Type B pancreatic cell (in vitro differentiated cells): ENCODE data around the gene TAOK2. TPM values are rescaled to one million over a fixed set of nuclear protein-coding genes. Genes with fewer than 3 reads are reported as not detected.

Source experiments
- DNase-seq: peaks from one replicate; pipeline ENCODE4 v3.0.0; 2021; ENCODE audit warnings: mixed read lengths; ENCODE audit not compliant: unreplicated experiment; ENCODE audit errors: extremely low spot score
- H3K27ac Mint-ChIP-seq: 2 replicates; pipeline ENCODE4 v1.8.0; 2021; ENCODE audit warnings: mild to moderate bottlenecking, mixed read lengths
- H3K27me3 Mint-ChIP-seq: 2 replicates; pipeline ENCODE4 v1.8.0; 2021; ENCODE audit warnings: mixed read lengths
- H3K36me3 Mint-ChIP-seq: 2 replicates; pipeline ENCODE4 v1.8.0; 2021; ENCODE audit warnings: mixed read lengths
- H3K4me1 Mint-ChIP-seq: one replicate; pipeline ENCODE4 v1.8.0; 2021; ENCODE audit warnings: mixed read lengths; ENCODE audit not compliant: unreplicated experiment
- H3K4me3 Mint-ChIP-seq: 2 replicates; pipeline ENCODE4 v1.8.0; 2021; ENCODE audit warnings: mild to moderate bottlenecking, mixed read lengths
- H3K9me3 Mint-ChIP-seq: 2 replicates; pipeline ENCODE4 v1.8.0; 2021; ENCODE audit warnings: mixed read lengths
- CTCF ChIP-seq: fragments of 200-600 bp; sonication (generic); conservative IDR thresholded peaks from 2 replicates; pipeline ENCODE4 v1.5.0; 2021; ENCODE audit warnings: antibody characterized with exemption, mild to moderate bottlenecking
- total RNA-seq: library from RNA; stranded (reverse); gene quantifications from 2 replicates; pipeline ENCODE4 v1.2.1, GENCODE V29; 2021; ENCODE audit warnings: low replicate concordance

TAOK2 gene
- total RNA-seq, 1 donor from 2014 or later = 52.4 TPM

GRCh38 chr16:29987371-29988085 lies 13.9 kb downstream of the TAOK2 start:
- no peaks in the 10 kb centered on the region for H3K9me3 Mint-ChIP-seq
- no peak for DNase-seq
- peaks cover 17% of the 10 kb centered on the region for H3K36me3 Mint-ChIP-seq
- no peak overlapping the region for H3K27ac Mint-ChIP-seq
- peaks cover 8% of the 10 kb centered on the region for H3K4me1 Mint-ChIP-seq
- H3K4me3 Mint-ChIP-seq = no peak overlapping the region
- no peaks in the 10 kb centered on the region for H3K27me3 Mint-ChIP-seq
- TF ChIP-seq CTCF = no peak

- no peak overlapping the region for H3K4me3 Mint-ChIP-seq
- no peaks in the 10 kb centered on the region for H3K9me3 Mint-ChIP-seq
- peaks cover 17% of the 10 kb centered on the region for H3K36me3 Mint-ChIP-seq
- H3K27ac Mint-ChIP-seq = no peak overlapping the region
- peaks cover 10% of the 10 kb centered on the region for H3K4me1 Mint-ChIP-seq
- no peak for TF ChIP-seq CTCF
- H3K27me3 Mint-ChIP-seq = no peaks in the 10 kb centered on the region
- no peak for DNase-seq
Observed at GRCh38 chr16:29988346-29989075, 14.8 kb downstream of the TAOK2 start.

GRCh38 chr16:29989111-29989858 lies 15.6 kb downstream of the TAOK2 start:
- Mint-ChIP-seq H3K36me3 (peaks cover 17% of the 10 kb centered on the region), H3K27ac (peak overlapping the region; percentile 34), H3K9me3 (no peaks in the 10 kb centered on the region), H3K4me1 (peaks cover 14% of the 10 kb centered on the region), H3K27me3 (no peaks in the 10 kb centered on the region), H3K4me3 (no peak overlapping the region)
- no peak for TF ChIP-seq CTCF
- DNase-seq = no peak

- H3K27me3 Mint-ChIP-seq = no peaks in the 10 kb centered on the region
Observed at GRCh38 chr16:29990034-29990433, 16.4 kb downstream of the TAOK2 start.

More at GRCh38 chr16:29990034-29990433, 16.4 kb downstream of the TAOK2 start:
- H3K9me3 Mint-ChIP-seq = no peaks in the 10 kb centered on the region
- peaks cover 17% of the 10 kb centered on the region for H3K36me3 Mint-ChIP-seq
- peaks cover 22% of the 10 kb centered on the region for H3K4me1 Mint-ChIP-seq
- no peak overlapping the region for H3K4me3 Mint-ChIP-seq
- no peak for DNase-seq
- no peak for TF ChIP-seq CTCF
- no peak overlapping the region for H3K27ac Mint-ChIP-seq
